ENCODE measurements around the gene DYNC2H1.

Gene DYNC2H1

DNA sequence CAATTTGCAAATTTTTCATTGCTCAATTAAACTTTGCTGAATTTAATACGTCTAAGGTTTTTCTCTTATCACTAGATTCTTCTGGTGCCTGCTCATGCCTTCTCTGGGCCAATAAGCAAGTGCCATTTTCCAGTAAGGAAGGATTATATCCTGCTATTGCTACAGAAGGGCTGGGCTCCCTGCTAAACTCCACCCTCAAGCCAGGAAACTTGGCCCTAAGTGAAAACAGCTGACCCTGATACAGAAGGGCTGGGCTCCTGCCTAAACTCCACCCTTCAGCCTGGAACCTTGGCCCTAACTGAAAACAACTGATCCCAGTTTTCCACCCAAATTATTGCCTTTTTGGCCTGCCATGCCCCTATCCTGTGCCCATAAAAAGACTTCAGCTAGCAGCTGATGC is 385.3 kb downstream of the DYNC2H1 start:
- no peak overlapping the region for H3K4me3 ChIP-seq (ENCODE audit: low read length)
- DNase-seq (ENCODE audit: low read depth, low spot score), result no peak

DNA sequence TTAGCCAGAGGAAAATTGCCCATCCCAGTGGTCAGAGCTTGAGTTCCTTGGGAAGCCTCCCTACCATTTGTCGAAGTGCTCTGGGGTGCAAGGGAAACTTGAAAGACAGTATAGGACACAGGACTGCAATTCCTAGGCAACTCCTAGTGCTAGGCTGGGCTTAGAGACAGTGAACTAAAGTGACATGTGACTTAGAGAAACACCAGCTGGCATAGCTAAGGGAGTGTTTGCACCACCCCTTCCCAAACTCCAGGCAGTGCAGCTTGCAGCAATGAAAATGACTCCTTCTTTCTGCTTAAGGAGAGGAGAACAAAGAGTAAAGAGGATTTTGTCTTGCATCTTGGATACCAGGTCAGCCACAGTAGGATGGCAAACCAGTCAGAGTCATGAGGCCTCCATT is 388.0 kb downstream of the DYNC2H1 start:
- no peak for DNase-seq (ENCODE audit: low read depth, low spot score)
- no peak overlapping the region for H3K4me3 ChIP-seq (ENCODE audit: low read length)

- DNase-seq (ENCODE audit: low read depth, low spot score), result no peak
- no peak overlapping the region for H3K4me3 ChIP-seq (ENCODE audit: low read length)
Observed at GRCh38 chr11:103499710-103500340, 390.6 kb downstream of the DYNC2H1 start.

DNA sequence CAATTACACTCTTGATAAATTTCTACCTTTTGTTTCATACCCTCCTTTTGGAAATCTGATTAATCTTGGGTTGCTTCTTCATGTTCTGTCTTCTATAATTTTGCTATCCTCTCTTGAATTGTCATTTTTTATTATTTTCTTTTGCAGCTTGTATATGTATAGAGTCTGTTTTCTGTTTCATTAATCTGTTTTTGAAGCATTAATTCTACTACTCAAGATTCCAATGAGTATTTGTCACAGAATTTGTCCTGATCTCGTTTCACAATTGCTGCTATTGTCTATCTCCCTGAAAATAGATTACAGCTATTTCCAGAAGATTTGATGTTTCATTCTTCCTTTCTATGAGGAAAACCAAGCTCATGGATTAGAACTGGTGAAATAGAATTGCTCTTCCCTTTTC is 406.1 kb downstream of the DYNC2H1 start:
- no peak overlapping the region for H3K4me3 ChIP-seq (ENCODE audit: low read length)
- DNase-seq (ENCODE audit: low read depth, low spot score), result no peak

DNA sequence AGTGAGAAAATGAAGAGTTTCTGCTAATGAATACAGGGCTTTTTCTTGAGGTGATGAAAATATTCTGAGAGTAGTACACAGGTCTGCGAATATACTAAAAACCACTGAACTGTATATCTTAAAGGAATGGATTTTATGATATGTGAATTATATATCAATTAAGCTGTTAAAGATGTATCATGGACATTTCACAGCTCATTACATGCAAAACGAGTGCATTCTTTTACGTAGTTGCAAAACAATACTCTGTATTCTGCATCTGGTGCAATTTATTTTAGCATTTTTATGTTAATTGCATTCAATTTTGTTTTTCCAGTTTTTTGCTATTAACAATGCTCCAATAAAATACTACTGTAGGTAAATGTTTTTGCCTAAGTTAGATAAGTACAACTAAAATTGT is 411.6 kb downstream of the DYNC2H1 start:
- DNase-seq (ENCODE audit: low read depth, low spot score), result no peak
- no peak overlapping the region for H3K4me3 ChIP-seq (ENCODE audit: low read length)

- H3K4me3 ChIP-seq (ENCODE audit: low read length), result no peak overlapping the region
- DNase-seq (ENCODE audit: low read depth, low spot score), result no peak
Observed at GRCh38 chr11:103525069-103525468, 415.8 kb downstream of the DYNC2H1 start.

DNA sequence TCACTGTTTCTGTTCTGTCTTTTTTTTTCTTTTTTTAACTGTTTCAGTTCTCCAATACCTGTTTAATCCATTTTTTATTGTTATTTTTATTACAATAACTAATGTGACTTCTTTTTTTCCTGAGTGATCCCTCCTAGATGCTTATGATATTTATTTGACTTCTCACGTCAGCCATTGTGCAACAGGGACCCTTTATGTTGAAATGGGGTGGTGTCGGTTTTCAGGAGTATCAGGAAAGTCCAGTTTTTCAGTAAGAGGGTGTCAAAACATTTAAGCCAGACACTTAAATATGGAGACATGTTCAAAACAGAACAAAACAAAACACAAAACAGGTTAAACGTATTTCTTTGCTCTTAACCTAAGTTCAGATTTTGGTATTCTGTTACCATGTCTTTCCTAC is 418.8 kb downstream of the DYNC2H1 start:
- H3K4me3 ChIP-seq (ENCODE audit: low read length), result no peak overlapping the region
- no peak for DNase-seq (ENCODE audit: low read depth, low spot score)

DNA sequence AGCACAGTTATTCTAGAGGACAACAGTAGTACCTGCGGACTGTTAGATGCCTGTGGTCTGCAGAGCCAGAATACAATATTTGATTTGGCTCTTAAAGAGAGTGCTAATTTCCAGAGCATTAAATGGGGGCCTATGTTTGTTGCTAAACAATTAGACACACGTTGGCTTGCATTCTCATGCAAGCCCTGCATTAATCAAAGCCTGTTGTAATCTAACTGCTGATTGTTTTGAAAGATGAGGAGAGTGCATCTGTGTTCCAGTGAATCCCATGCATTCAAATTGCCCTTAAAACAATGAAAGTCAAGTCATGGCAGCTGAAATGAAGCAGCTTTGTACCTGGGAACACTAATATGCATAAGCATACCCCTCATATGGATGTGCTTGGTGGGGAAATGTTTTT is 419.4 kb downstream of the DYNC2H1 start:
- no peak overlapping the region for H3K4me3 ChIP-seq (ENCODE audit: low read length)
- DNase-seq (ENCODE audit: low read depth, low spot score), result no peak

- no peak overlapping the region for H3K4me3 ChIP-seq (ENCODE audit: low read length)
- no peak for DNase-seq (ENCODE audit: low read depth, low spot score)
Observed at GRCh38 chr11:103529181-103529684, 420.0 kb downstream of the DYNC2H1 start.

Data from Jurkat, Clone E6-1 (cell line).